ENCODE data around the gene MAP1B. TPM values are rescaled to one million over a fixed set of nuclear protein-coding genes. Genes with fewer than 3 reads are reported as not detected.

The MAP1B gene
- total and polyA plus RNA-seq, 10 of the 15 experiments (the other 5 are each of a cell fraction or from before 2014, with no cell fraction given) = 0.02 to 0.81 (median 0.06) TPM; not detected in 1

- no peak for ATAC-seq
- intact Hi-C loops (cut with micrococcal nuclease; ENCODE audit: unreplicated experiment) (no loop called here), in situ Hi-C loops (cut with MboI) (no loop called here)
- H3K4me1 ChIP-seq (ENCODE audit: control insufficient read depth, insufficient read depth, low read length) = peaks cover 8% of the 10 kb centered on the region; the same call in 1 of the 2 replicates
- peaks cover 3 to 5% of the 10 kb centered on the region in 2 experiments for H3K36me3 ChIP-seq (ENCODE audit: control insufficient read depth in 2 of 2, insufficient read depth in 2 of 2, low read length in 1 of 2)
- no peak overlapping the region for H3K4me3 ChIP-seq
- ChIA-PET SMC1A (ENCODE audit: uncharacterized antibody, unreplicated experiment) (interaction anchor here (1.3 kb wide), 1 partner anchor 17 kb away, joined by 5 read pairs; no protein-coding TSS in a partner anchor), RAD21 (ENCODE audit: unreplicated experiment) (no interaction called here), POLR2A (interaction anchor here (1.0 kb wide), 1 partner anchor 17 kb away, joined by 3 read pairs; no protein-coding TSS in a partner anchor), CTCF (interaction anchor here (0.7 to 1.6 kb wide), 3 partner anchors 18 to 51 kb away, joined by 3 to 8 read pairs (median 3); no protein-coding TSS in a partner anchor)
- H3K4me2 ChIP-seq (ENCODE audit: control insufficient read depth, insufficient read depth) = no peak overlapping the region
- H3K27me3 ChIP-seq (replicated peaks in 1 of 2; ENCODE audit: control insufficient read depth in 2 of 2, insufficient read depth in 2 of 2, low read length in 1 of 2) = no peaks in the 10 kb centered on the region
- H3K79me2 ChIP-seq (ENCODE audit: control insufficient read depth, insufficient read depth, low read length) = no peaks in the 10 kb centered on the region; the same call in none of the 2 replicates
- 100% methylated on average over 1 of the region's 1 CpG for WGBS (ENCODE audit: insufficient coverage, insufficient replicate concordance, low lambda C conversion rate, missing lambda C conversion rate)
- H3K9ac ChIP-seq (ENCODE audit: control insufficient read depth, insufficient read depth, low read length) = no peak overlapping the region
- H4K20me1 ChIP-seq (ENCODE audit: control insufficient read depth, insufficient read depth) = no peaks in the 10 kb centered on the region
- H3K27ac ChIP-seq (ENCODE audit: control insufficient read depth, insufficient read depth) = no peak overlapping the region
- DNase-seq (ENCODE audit: low read depth, low spot score) = no peak
- no peak for FAIRE-seq
- no peak overlapping the region for H2AFZ ChIP-seq (ENCODE audit: control insufficient read depth, low read depth, low read length)
- H3K9me3 ChIP-seq (replicated peaks; ENCODE audit: control insufficient read depth, insufficient read depth, low read length) = no peaks in the 10 kb centered on the region
- no TSS peak for BruUV-seq (replicated peaks)
- TF ChIP-seq BCL11A (IDR thresholded peaks at IDR 0.05; ENCODE audit: low read depth, low read length) (no peak), ZZZ3 (IDR thresholded peaks at IDR 0.05; ENCODE audit: control insufficient read depth, insufficient read length, low read depth) (no peak), RBBP5 (conservative IDR thresholded peaks at IDR 0.05) (no peak), KAT2A (conservative IDR thresholded peaks at IDR 0.05; ENCODE audit: control insufficient read depth, low read depth, low read length) (no peak), RELA (IDR thresholded peaks at IDR 0.05; ENCODE audit: borderline replicate concordance, partially characterized antibody) (no peak), IRF3 (IDR thresholded peaks at IDR 0.05) (no peak), MAX (IDR thresholded peaks at IDR 0.05; ENCODE audit: low read depth, low read length) (no peak), NR2F1 (conservative IDR thresholded peaks at IDR 0.05) (no peak), IKZF1 (conservative IDR thresholded peaks at IDR 0.05) (no peak), BHLHE40 (IDR thresholded peaks at IDR 0.05; ENCODE audit: borderline replicate concordance in 1 of 2, low read depth in 2 of 2, low read length in 1 of 2) (no peak), CHD4 (IDR thresholded peaks at IDR 0.05) (no peak), USF1 (IDR thresholded peaks at IDR 0.05; ENCODE audit: borderline replicate concordance, extremely low read length, insufficient read depth, low read depth, low read length) (no peak), ZBTB33 (IDR thresholded peaks at IDR 0.05) (no peak), ETV6 (conservative IDR thresholded peaks at IDR 0.05 in 1 of 2, IDR thresholded peaks at IDR 0.05 in 1 of 2; ENCODE audit: borderline replicate concordance in 1 of 2, low read depth in 1 of 2) (no peak), HCFC1 (IDR thresholded peaks at IDR 0.05; ENCODE audit: low read length) (no peak), PBX3 (IDR thresholded peaks at IDR 0.05; ENCODE audit: insufficient replicate concordance, low read depth, low read length) (no peak), FOS (IDR thresholded peaks at IDR 0.05; ENCODE audit: borderline replicate concordance, extremely low read depth, insufficient read length) (no peak), CBX5 (IDR thresholded peaks at IDR 0.05; ENCODE audit: low read depth) (no peak)
These were observed 144.1 kb downstream of the MAP1B start for GRCh38 chr5:72251386-72251785.

All from GM12878 (cell line).